CD4-positive, alpha-beta T cell treated with Interleukin-12 subunit alpha and Interleukin-12 subunit beta, for 1 hour (primary cell): ENCODE measurements around the gene ALKBH2.
A peak's percentile ranks its signal among the peaks of the same experiment; 100 is the strongest.

ENCODE experiments used
- DNase-seq: peaks from one replicate; pipeline ENCODE4 v3.0.0-alpha.2; 2020

Gene ALKBH2

GRCh38 chr12:109113661-109114321 lies 20.5 kb upstream of the ALKBH2 start:
- no peak for DNase-seq

DNA sequence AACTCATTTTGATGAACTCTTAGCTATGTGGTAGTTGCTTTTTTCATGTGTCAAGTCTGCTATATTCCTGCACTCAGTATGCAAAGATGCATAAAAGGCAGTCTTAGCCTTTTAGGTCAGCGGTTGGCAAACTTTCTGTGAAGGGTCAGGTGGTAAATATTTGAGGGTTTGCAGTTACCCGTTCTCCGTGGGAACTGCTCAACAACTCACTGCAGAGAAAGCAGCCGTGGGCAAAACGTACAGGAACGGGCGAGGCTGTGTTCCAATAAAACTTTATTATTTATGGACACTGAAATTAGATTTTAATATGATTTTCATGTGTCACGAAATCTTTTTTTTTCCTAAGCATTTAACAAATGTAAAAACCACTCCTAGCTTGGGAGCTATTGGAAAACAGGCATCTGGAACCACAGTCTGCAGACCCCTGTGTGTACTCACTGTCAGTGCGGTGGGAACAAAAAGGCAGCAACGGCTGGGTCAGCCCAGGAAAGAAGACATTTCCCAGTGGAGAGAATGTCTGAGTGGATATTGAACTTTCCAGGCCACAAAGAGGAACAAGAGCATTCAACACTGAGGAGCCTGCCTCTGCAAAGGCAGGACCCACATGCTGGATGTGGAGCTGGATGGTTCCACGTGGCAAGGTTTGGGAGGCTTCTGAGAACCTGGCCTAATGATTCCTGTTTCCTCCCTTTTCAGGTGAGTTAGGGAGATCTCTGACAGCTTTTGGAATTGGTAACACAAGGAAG lies 19.6 kb upstream of the ALKBH2 start:
- DNase-seq = no peak

DNA sequence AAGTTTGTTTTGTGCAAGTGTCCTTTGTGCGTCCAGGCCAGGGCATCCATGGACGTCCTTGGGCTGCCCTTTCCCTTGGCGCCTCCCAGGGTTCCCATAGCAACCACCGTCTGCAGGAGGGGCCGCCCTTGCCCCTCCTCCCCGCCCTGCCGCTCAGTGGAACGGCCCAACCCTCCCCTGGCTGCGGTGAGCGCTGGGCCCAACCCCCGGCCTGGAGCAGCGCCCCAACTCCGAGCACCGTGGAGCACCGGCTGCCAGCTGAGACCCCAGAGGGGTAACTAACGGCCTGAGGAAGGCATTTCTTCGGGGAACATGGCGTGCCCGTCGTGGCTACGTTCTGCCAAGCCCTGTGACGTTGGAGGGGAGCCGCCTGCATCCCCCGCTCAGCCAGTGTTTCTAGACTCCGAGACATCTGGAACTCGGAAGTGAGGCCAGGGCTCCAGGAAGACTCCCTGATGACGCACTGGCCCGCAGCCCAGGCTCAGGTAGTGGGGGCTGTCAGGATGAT lies 17.8 kb upstream of the ALKBH2 start:
- DNase-seq = peak; percentile 57

DNA sequence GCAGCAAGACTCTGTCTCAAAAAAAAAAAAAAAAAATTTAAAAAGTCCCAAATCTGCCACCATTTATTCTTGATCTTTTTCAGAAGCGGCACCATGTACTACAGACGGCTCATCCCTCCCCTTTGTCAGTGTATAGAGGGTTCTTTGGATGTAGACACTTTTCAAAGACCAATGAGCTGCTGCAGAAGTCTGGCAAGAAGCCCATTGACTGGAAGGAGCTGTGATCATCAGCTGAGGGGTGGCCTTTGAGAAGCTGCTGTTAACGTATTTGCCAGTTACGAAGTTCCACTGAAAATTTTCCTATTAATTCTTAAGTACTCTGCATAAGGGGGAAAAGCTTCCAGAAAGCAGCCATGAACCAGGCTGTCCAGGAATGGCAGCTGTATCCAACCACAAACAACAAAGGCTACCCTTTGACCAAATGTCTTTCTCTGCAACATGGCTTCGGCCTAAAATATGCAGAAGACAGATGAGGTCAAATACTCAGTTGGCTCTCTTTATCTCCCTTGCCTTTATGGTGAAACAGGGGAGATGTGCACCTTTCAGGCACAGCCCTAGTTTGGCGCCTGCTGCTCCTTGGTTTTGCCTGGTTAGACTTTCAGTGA lies 16.6 kb upstream of the ALKBH2 start:
- DNase-seq = no peak

GRCh38 chr12:109105176-109105575 lies 11.9 kb upstream of the ALKBH2 start:
- no peak for DNase-seq

GRCh38 chr12:109102491-109102890 lies 9.2 kb upstream of the ALKBH2 start:
- no peak for DNase-seq

- DNase-seq = no peak
These were observed 7.5 kb upstream of the ALKBH2 start for GRCh38 chr12:109100741-109101140.

GRCh38 chr12:109099431-109100020 lies 6.3 kb upstream of the ALKBH2 start:
- peak; percentile 41 for DNase-seq

GRCh38 chr12:109098651-109099050 lies 5.4 kb upstream of the ALKBH2 start:
- no peak for DNase-seq

DNA sequence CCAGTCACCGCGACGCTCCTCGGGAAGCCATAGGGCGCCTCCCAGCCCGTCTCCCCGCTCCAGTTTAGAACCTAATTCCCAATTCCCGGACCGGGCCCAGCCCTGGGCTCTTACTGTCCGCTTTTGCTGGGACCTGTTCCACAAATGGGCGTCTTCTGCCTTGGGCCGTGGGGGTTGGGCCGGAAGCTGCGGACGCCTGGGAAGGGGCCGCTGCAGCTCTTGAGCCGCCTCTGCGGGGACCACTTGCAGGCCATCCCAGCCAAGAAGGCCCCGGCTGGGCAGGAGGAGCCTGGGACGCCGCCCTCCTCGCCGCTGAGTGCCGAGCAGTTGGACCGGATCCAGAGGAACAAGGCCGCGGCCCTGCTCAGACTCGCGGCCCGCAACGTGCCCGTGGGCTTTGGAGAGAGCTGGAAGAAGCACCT lies 4.9 kb upstream of the ALKBH2 start:
- DNase-seq = no peak

DNA sequence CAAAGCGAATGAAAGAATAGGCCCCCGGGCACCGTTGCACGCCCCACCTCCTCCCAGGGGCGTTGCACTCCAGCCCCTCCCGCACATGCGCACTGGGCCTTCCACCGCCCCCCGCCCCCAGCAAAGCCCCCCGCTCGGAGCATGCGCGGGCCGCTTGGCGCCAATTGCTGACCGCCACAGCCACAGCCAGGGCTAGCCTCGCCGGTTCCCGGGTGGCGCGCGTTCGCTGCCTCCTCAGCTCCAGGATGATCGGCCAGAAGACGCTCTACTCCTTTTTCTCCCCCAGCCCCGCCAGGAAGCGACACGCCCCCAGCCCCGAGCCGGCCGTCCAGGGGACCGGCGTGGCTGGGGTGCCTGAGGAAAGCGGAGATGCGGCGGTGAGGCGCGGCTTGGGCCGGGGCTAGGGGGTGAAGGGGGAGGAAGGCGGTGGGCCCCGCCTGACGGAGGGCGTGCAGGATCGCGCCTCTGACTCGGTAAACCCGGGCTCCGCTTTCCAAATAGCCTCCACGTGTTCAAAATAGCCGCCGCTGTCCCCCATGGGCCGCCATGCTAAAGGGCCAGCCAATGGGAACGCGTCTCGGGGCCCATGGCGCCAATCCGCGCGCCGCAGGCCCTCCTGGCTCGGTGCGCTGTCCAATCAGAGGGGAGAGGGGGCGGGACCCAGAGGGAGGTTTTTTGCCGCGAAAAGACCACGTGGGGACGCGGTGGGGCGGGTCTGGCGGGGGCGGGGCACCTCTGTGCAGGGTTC lies 4.3 kb upstream of the ALKBH2 start, which contains the start of gene UNG:
UNG (plus strand) TSS at position 163 of the 748 bp plus-strand sequence; CDS start at position 246, 83 bp downstream.
- peak; percentile 97 for DNase-seq

DNA sequence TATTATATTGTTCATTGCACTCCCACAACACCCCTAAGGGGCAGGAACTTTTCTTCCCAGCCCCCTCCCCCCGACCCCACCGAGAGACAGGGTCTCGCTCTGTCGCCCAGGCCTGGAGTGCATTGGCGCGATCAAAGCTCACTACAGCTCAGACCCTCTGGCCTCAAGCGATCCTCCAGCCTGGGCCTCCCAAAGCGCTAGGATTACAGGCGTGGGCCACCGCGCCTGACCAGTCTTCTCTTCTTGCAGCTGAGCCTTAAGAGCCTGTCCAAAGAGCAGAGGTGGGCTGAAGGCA lies 3.8 kb upstream of the ALKBH2 start:
- no peak for DNase-seq

DNA sequence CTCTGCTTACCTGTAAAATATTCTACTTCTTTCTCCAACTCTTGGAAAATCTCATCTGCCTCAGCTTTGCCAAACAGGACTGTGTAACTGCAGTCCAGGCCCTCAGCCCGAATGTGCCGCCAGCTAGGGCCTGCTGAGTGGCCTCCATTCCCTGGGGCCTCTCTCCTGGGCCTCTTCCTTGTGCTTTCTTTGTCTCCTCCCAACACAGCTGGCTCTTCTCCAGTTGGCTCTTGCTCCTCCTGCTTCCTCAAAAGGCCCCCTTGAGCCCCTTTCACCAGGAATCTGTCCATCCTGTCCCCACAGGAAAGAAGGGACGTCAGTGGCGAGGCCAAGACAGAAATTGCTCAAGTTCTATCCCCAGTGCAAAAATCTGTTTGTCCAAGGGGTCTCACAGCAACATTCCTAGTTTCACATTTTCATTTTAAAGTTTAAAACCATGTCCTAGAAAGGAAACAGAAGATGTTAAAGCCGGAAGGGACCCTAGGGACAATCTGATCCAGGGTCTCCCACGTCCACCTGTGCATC lies 713 bp downstream of the ALKBH2 start:
- no peak for DNase-seq

GRCh38 chr12:109089683-109090082 lies 3.6 kb downstream of the ALKBH2 start:
- DNase-seq = no peak

GRCh38 chr12:109088818-109089217 lies 4.5 kb downstream of the ALKBH2 start:
- no peak for DNase-seq

DNA sequence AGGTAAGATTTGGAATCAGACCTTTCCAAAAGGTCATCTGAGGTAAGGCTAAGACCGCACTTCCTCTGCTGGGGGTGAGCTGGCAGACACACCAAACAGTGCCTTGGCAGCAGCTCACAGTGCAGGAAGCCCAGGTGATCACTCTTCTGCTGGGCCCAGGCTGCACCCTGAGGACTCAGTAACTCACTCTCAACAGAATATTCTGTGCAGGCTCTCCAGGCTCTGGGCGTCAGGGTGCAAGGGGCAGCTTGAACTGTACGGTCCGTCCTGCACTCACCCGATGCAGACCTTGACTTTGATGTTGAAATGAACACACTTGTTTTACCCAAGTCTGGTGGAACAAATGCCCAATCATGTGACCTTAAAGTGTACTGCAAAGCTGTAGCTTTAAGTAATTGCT lies 6.0 kb downstream of the ALKBH2 start:
- DNase-seq = no peak

DNA sequence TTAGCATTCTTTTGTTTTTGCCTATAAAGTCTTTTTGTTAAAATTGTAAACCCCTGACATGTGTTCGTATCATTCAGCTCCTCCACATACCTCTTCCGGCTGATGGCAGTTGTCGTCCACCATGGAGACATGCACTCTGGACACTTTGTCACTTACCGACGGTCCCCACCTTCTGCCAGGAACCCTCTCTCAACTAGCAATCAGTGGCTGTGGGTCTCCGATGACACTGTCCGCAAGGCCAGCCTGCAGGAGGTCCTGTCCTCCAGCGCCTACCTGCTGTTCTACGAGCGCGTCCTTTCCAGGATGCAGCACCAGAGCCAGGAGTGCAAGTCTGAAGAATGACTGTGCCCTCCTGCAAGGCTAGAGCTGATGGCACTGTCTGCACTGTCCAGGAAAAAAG lies 7.7 kb downstream of the ALKBH2 start:
- DNase-seq = no peak

- no peak for DNase-seq
These were observed 8.8 kb downstream of the ALKBH2 start for GRCh38 chr12:109084425-109084824.

- no peak for DNase-seq
These were observed 10.5 kb downstream of the ALKBH2 start for GRCh38 chr12:109082751-109083150.

DNA sequence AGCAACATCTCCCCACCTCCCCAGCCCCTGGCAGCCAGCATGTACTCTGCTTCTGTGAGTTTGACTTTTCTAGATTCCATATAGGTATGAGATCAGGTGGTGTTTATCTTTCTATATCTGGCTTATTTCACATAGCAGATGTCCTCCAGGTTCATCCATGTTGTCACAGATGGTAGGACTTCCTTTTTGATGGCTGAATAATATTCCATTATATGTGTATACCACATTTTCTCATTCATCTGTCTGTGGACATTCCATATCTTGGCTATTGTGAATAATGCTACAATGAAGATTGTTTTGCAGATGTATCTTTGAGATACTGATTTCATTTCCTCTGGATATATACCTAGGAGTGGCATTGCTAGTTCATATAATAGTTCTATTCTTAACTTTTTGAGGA lies 18.4 kb downstream of the ALKBH2 start:
- DNase-seq = no peak

GRCh38 chr12:109069307-109070271 lies 23.7 kb downstream of the ALKBH2 start:
- DNase-seq = no peak

- DNase-seq = no peak
These were observed 27.4 kb downstream of the ALKBH2 start for GRCh38 chr12:109065853-109066193.
